ENCODE data around the gene SLCO1A2. TPM values are rescaled to one million over a fixed set of nuclear protein-coding genes. Genes with fewer than 3 reads are reported as not detected.

The SLCO1A2 gene
- total RNA-seq, 1 experiment from 2014 or later: not detected

- DNase-seq (ENCODE audit: extremely low read depth, low read depth): no peak
These were observed 1.9 kb upstream of the SLCO1A2 start for GRCh38 chr12:21336656-21337055.

DNA sequence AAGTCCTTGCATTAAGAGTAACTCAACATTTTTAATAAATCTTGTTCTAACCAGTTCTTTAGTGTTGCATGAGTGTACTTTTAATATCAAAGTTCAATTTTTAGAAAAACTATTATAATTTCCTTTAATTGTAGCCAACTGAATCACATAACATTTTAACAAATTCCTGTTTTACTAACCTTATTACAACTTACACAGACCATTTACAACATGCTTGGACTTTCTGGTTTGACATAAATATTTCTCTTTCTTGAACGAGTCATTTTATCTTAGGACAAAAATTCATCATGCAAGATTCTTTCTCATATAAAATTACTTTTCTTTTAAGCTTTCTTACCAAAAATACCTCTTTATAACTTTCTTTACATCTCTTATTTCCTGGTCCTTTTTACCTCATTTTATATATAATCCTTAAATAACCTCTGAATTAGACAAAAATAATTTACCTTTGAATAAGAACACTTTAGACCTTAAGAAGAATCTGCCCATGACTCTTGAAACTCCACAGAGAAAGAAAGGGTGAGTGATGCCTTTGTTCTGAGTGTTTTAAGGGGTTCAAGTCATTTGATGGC lies 3.9 kb downstream of the SLCO1A2 start:
- DNase-seq (ENCODE audit: extremely low read depth, low read depth): no peak

DNA sequence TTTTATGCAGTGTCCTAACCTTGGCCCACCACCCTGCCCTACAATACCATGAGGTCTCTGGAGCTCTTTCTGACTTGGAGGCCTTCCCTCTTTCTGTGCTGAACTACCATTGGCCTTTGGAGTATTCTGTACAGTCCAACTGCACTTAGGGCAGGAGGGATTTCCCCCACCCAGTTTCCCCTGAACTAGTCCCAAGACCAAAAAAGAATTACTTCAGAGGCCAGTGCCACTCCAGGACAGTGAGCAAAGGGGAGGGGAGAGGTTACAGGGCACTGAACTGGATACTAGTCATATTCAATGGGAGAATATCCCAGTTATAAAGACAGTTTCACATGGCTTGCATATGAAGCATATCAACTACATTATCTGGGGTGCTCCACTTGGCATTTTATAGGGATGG lies 6.1 kb downstream of the SLCO1A2 start:
- DNase-seq (ENCODE audit: extremely low read depth, low read depth): no peak

GRCh38 chr12:21324551-21324950 lies 10.2 kb downstream of the SLCO1A2 start:
- no peak for DNase-seq (ENCODE audit: extremely low read depth, low read depth)

GRCh38 chr12:21323736-21324135 lies 11.0 kb downstream of the SLCO1A2 start:
- DNase-seq (ENCODE audit: extremely low read depth, low read depth): no peak

GRCh38 chr12:21308785-21309184 lies 25.9 kb downstream of the SLCO1A2 start:
- no peak for DNase-seq (ENCODE audit: extremely low read depth, low read depth)

GRCh38 chr12:21305661-21306060 lies 29.1 kb downstream of the SLCO1A2 start:
- DNase-seq (ENCODE audit: extremely low read depth, low read depth): no peak

- DNase-seq (ENCODE audit: extremely low read depth, low read depth): no peak
These were observed 34.1 kb downstream of the SLCO1A2 start for GRCh38 chr12:21300632-21301031.

GRCh38 chr12:21296751-21297406 lies 37.8 kb downstream of the SLCO1A2 start:
- DNase-seq (ENCODE audit: extremely low read depth, low read depth): peak; percentile 5

- DNase-seq (ENCODE audit: extremely low read depth, low read depth): no peak
These were observed 38.4 kb downstream of the SLCO1A2 start for GRCh38 chr12:21296348-21296747.

GRCh38 chr12:21294176-21294575 lies 40.5 kb downstream of the SLCO1A2 start:
- DNase-seq (ENCODE audit: extremely low read depth, low read depth): no peak

- DNase-seq (ENCODE audit: extremely low read depth, low read depth): no peak
These were observed 42.6 kb downstream of the SLCO1A2 start for GRCh38 chr12:21292111-21292510.

DNA sequence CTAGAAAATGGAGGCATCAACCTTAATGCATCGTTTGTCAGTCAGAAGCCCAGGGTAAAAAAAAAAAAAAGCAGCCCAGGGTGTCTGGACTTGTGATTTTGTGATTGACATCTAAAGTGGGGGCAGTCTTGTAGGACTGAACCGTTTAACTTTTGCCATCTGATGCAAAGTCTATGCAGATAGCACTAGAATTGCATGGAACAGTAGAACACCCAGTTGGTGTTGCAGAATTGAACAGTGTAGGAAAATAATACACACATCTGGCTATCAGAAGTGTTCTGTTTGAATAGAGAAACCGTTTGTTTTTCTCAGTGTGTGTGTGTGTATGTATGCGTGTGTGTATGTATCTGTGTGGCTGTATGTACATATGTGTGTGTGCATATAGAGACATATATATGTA lies 45.0 kb downstream of the SLCO1A2 start:
- no peak for DNase-seq (ENCODE audit: extremely low read depth, low read depth)

- no peak for DNase-seq (ENCODE audit: extremely low read depth, low read depth)
These were observed 57.9 kb downstream of the SLCO1A2 start for GRCh38 chr12:21276826-21277225.

DNA sequence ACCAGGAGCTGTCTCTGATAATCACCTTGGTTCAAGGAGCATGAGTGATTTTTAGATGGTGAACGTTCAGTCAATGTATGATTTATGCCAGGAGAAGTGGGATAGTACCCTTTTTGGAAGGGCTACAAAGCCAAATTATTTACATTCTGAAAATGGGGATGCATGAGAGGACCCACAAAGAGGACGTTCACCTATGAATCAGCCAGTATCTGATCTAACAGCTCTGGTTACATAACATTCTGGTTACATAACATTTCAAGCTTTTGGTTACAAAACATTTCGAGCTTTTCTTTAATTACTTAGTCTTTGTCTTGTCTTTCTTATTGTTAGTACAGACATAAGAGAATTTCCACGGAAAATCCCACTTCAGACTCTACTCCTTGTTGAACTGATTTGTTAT lies 68.8 kb downstream of the SLCO1A2 start:
- no peak for DNase-seq (ENCODE audit: extremely low read depth, low read depth)

- DNase-seq (ENCODE audit: extremely low read depth, low read depth): no peak
These were observed 70.5 kb downstream of the SLCO1A2 start for GRCh38 chr12:21264232-21264631.

DNA sequence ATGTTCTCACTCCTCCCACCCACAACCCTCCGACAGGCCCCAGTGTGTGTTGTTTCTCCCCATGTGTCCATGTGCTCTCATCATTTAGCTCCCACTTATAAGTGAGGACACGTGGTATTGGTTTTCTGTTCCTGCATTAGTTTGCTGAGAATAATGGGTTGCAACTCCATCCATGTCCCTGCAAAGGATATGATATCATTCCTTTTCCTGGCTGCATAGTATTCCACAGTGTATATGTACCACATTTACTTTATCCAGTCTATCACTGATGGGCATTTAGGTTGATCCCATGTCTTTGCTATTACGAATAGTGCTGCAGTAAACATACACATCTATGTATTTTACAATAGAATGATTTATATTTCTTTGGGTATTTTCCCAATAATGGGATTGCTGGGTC lies 77.5 kb downstream of the SLCO1A2 start:
- no peak for DNase-seq (ENCODE audit: extremely low read depth, low read depth)

- DNase-seq (ENCODE audit: extremely low read depth, low read depth): no peak
These were observed 82.6 kb downstream of the SLCO1A2 start for GRCh38 chr12:21252070-21252469.

DNA sequence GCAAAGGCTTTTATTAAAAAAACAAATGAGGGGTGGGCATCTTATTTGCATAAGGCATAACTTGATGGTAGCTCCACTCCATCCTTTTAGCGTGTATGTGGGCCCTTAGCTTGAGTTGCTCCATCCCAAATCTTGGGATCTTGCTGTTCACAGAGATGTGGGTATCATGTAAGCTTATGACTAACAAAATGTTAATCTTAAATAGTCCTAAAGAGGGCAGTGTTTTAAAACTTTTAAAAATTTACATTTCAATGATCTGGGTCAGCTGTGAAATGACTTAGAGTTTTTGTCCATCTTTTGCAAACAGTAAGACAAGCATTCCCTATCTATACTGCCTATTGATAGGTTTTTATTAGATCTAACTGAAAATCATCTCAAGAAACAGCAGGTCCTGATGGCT lies 86.0 kb downstream of the SLCO1A2 start:
- peak; percentile 21 for DNase-seq (ENCODE audit: extremely low read depth, low read depth)

DNA sequence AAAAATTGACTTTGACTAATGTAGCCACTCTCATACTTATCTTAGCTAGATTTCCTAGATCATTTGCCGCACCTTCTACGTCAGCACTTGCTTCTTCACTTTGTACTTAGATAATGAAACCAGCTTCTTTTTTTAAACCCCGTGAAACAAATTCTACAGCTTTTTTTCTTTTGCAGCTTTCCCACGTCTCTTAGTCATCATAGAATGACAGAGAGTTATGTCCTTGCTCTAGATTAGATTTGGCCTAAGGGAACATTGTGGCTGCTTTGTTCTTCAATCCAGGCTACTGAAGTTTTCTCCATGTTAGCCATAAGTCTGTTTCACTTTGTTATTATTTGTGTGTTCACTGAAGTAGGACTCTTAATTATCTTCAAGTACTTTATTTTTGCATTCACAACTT lies 94.9 kb downstream of the SLCO1A2 start:
- no peak for DNase-seq (ENCODE audit: extremely low read depth, low read depth)

- DNase-seq (ENCODE audit: extremely low read depth, low read depth): no peak
These were observed 100.3 kb downstream of the SLCO1A2 start for GRCh38 chr12:21234395-21234794.

DNA sequence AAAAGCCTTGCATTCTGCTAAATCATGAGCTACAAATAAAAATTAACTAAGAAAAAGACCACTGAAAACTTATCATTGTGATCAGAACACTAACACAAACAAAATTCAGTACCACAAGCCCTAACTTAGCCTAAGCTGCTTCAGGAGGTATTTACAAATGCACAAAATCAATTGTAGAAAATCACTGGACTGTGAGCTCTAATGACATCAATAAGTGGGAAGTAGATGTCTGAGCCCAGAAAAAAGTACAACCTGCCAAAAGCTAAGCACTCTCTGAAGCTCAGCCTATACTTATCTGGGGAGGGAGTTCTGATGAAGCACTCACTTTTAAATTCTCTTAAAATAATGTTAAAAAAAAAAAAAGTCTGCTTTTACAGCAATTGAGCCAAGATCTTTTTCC lies 110.8 kb downstream of the SLCO1A2 start:
- DNase-seq (ENCODE audit: extremely low read depth, low read depth): no peak

GRCh38 chr12:21221778-21222177 lies 112.9 kb downstream of the SLCO1A2 start:
- no peak for DNase-seq (ENCODE audit: extremely low read depth, low read depth)
